PC-3 (cell line): ENCODE measurements around the gene DENND11. TPM values are rescaled to one million over a fixed set of nuclear protein-coding genes. Genes with fewer than 3 reads are reported as not detected.

Source experiments
- ATAC-seq: fragments of 200-7000 bp; cut with Tn5 transposase; 2 replicates; pipeline ENCODE4 v1.9.1; 2020; ENCODE audit warnings: mild to moderate bottlenecking, moderate library complexity
- BruUV-seq: library from RNA; stranded (reverse); fragments of 400-500 nt; replicated peaks from 2 replicates; lab custom pipeline; 2021; lab: Mats Ljungman, UMichigan
- CTCF ChIA-PET: fragments of 300-600 bp; sonication (Branson Sonifier 250); formaldehyde crosslinking; loops from one replicate; lab custom pipeline; 2022; ENCODE audit warnings: antibody characterized with exemption; lab: Charles Lee
- POLR2A ChIA-PET: fragments of 300-600 bp; sonication (Branson Sonifier 250); formaldehyde crosslinking; loops from one replicate; lab custom pipeline; 2022; ENCODE audit warnings: antibody characterized with exemption; ENCODE audit not compliant: unreplicated experiment; lab: Charles Lee
- DNase-seq: peaks from one replicate; pipeline ENCODE4 v3.0.0-alpha.2; 2015
- H2AFZ ChIP-seq: fragments of 300-600 bp; sonication (generic); 2 replicates; pipeline ENCODE4 v1.6.0; 2016; ENCODE audit warnings: antibody characterized with exemption, low read length
- H3F3A ChIP-seq: fragments of 300-600 bp; sonication (generic); one replicate; pipeline ENCODE4 v1.6.0; 2017; ENCODE audit warnings: antibody characterized with exemption, low read length, control low read depth, mild to moderate bottlenecking; ENCODE audit not compliant: unreplicated experiment
- H3K27ac ChIP-seq: fragments of 300-600 bp; sonication (generic); 2 replicates; pipeline ENCODE4 v1.5.1; 2016; ENCODE audit warnings: mild to moderate bottlenecking, low read length
- H3K27me3 ChIP-seq: fragments of 300-600 bp; sonication (generic); 2 replicates; pipeline ENCODE4 v1.6.1; 2016; ENCODE audit warnings: low read length, mixed read lengths
- H3K36me3 ChIP-seq: fragments of 300-600 bp; sonication (generic); 2 replicates; pipeline ENCODE4 v1.6.1; 2016; ENCODE audit warnings: low read depth, mixed run types, low read length, mixed read lengths
- H3K4me1 ChIP-seq: fragments of 300-600 bp; sonication (generic); 2 replicates; pipeline ENCODE4 v1.5.1; 2016; ENCODE audit warnings: low read length; ENCODE audit not compliant: insufficient read depth
- H3K4me2 ChIP-seq: fragments of 300-600 bp; sonication (generic); 2 replicates; pipeline ENCODE4 v1.6.0; 2016; ENCODE audit warnings: low read length
- H3K4me3 ChIP-seq: fragments of 300-600 bp; sonication (generic); 2 replicates; pipeline ENCODE4 v1.5.1; 2016; ENCODE audit warnings: mild to moderate bottlenecking, low read length, mixed read lengths
- H3K79me2 ChIP-seq: fragments of 300-600 bp; sonication (generic); 2 replicates; pipeline ENCODE4 v1.6.1; 2017; ENCODE audit warnings: low read length, mixed read lengths
- H3K9ac ChIP-seq: fragments of 300-600 bp; sonication (generic); 2 replicates; pipeline ENCODE4 v1.6.0; 2016; ENCODE audit warnings: mild to moderate bottlenecking, low read length
- H3K9me2 ChIP-seq: fragments of 300-600 bp; sonication (generic); replicated peaks from 2 replicates; pipeline ENCODE4 v1.6.1; 2016; ENCODE audit warnings: mixed run types, low read length, mixed read lengths
- H3K9me3 ChIP-seq: fragments of 300-600 bp; sonication (generic); 2 replicates; pipeline ENCODE4 v1.6.1; 2016; ENCODE audit warnings: low read length, mixed read lengths
- H4K20me1 ChIP-seq: fragments of 300-600 bp; sonication (generic); 2 replicates; pipeline ENCODE4 v1.6.1; 2016; ENCODE audit warnings: low read length, mixed read lengths
- EZH2 ChIP-seq: fragments of 300-600 bp; sonication (generic); IDR thresholded peaks from one replicate; pipeline ENCODE4 v1.6.1; 2017; ENCODE audit warnings: antibody characterized with exemption, mild to moderate bottlenecking, low read length; ENCODE audit not compliant: unreplicated experiment
- EZH2phosphoT487 ChIP-seq: fragments of 300-600 bp; sonication (generic); IDR thresholded peaks from 2 replicates; pipeline ENCODE4 v1.6.1; 2018; ENCODE audit warnings: mild to moderate bottlenecking, antibody characterized with exemption, low read length, borderline replicate concordance
- intact Hi-C: fragments of 100-400 bp; cut with micrococcal nuclease; formaldehyde crosslinking; loops from 2 replicates; pipeline ENCODE4 v1.9.0; 2023
- total RNA-seq: library from RNA; depleted of rRNA; stranded (reverse); fragments of >200 nt; gene quantifications from 2 replicates; pipeline ENCODE4 v1.2.3, GENCODE V29; 2014
- TF ChIP-seq, protein P1 (sequence below): fragments of 300-600 bp; sonication (generic); conservative IDR thresholded peaks from 2 replicates; pipeline ENCODE4 v1.5.1; 2017; ENCODE audit warnings: antibody characterized with exemption, low read depth, mild to moderate bottlenecking, low read length

Gene DENND11
- total RNA-seq, 1 experiment from 2014 or later = 6.7 TPM

DNA sequence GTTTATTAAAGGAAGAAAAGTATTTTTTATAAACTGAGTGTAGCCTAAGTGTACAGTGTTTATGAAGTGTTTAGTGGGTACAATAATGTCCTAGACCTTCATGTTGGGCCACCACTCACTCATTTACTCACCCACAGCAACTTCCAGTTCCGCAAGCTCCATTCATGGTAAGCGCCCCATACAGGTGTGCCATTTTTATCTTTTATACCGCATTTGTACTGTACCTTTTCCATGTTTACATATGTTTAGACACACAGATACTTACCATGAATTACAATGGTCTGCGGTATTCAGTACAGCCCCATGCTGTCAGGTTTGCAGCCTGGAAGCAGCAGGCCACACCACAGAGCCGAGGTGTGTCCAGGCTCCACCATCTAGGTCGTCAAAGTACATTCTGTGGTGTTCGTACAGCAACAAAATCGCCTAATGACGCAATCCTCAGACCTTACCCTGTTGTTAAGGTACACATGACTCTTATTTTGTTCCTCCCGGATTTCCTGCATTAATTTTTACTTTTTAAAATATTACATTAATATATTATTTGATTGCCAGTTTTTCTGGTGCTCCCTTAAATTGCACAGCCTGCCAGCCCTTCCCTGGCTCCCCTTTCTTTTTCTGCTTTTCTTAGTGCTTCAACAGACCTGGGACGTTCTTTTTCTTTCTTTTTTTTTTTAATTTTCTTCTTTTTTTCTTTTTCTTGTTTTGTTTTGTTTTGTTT is 35.3 kb upstream of the DENND11 start:
- H3K4me1 ChIP-seq = peaks cover 20% of the 10 kb centered on the region
- H4K20me1 ChIP-seq = no peaks in the 10 kb centered on the region
- peak; percentile 27 for ATAC-seq
- H3K9ac ChIP-seq = peak overlapping the region; percentile 83
- peak; percentile 8 for DNase-seq
- peak overlapping the region; percentile 84 for H2AFZ ChIP-seq
- BruUV-seq = TSS peak; percentile 77
- H3K4me3 ChIP-seq = peak overlapping the region; percentile 94
- no peaks in the 10 kb centered on the region for H3F3A ChIP-seq
- peaks cover 40% of the 10 kb centered on the region for H3K79me2 ChIP-seq
- no peaks in the 10 kb centered on the region for H3K9me2 ChIP-seq
- H3K4me2 ChIP-seq = peak overlapping the region; percentile 81
- H3K27ac ChIP-seq = peak overlapping the region; percentile 55
- peaks cover 23% of the 10 kb centered on the region for H3K36me3 ChIP-seq
- H3K27me3 ChIP-seq = no peaks in the 10 kb centered on the region
- no peaks in the 10 kb centered on the region for H3K9me3 ChIP-seq
- intact Hi-C loops = loop anchor here (5.0 kb wide), 1 partner anchor 180 kb away; no protein-coding TSS in a partner anchor
- no peak for TF ChIP-seq EZH2
- TF ChIP-seq, protein P1, sequence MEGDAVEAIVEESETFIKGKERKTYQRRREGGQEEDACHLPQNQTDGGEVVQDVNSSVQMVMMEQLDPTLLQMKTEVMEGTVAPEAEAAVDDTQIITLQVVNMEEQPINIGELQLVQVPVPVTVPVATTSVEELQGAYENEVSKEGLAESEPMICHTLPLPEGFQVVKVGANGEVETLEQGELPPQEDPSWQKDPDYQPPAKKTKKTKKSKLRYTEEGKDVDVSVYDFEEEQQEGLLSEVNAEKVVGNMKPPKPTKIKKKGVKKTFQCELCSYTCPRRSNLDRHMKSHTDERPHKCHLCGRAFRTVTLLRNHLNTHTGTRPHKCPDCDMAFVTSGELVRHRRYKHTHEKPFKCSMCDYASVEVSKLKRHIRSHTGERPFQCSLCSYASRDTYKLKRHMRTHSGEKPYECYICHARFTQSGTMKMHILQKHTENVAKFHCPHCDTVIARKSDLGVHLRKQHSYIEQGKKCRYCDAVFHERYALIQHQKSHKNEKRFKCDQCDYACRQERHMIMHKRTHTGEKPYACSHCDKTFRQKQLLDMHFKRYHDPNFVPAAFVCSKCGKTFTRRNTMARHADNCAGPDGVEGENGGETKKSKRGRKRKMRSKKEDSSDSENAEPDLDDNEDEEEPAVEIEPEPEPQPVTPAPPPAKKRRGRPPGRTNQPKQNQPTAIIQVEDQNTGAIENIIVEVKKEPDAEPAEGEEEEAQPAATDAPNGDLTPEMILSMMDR = no peak
- no peak for TF ChIP-seq EZH2phosphoT487
- CTCF ChIA-PET = interaction anchor here (0.5 to 1.4 kb wide), 8 partner anchors 7 to 88 kb away, joined by 3 to 39 read pairs (median 5); no protein-coding TSS in a partner anchor
- POLR2A ChIA-PET = interaction anchor here (0.6 to 1.3 kb wide), 4 partner anchors 35 to 97 kb away, joined by 3 to 10 read pairs (median 8); partner anchors contain the start of gene DENND11

DNA sequence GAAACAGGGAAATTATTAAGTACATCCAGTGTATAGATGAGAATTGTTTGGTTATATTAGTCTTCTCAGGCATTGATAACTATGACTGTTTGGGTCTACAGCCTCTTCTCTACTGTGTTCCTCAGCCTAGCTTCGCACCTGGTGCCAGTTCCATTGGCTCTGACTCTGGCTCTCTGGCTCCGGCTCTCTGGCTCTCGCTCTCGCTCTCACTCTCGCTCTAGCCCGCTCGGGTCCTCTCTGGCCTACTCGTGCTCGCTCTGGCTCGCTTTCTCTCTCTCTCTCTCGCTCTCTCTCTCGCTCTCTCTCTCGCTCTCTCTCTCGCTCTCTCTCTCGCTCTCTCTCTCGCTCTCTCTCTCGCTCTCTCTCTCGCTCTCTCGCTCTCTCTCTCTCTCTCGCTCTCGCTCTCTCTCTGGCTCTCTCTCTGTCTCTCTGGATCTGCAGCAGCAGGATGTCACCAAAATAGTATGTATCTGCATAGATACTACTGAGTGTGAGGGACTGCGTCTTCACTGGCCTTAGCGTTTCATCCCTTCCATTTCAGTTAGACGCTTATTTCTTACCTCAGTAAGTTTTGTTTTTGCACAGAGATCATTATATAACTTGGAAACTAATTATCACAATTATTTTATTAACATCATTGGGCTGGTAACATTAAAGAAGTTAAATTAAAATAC is 29.6 kb upstream of the DENND11 start:
- no TSS peak for BruUV-seq
- no peaks in the 10 kb centered on the region for H4K20me1 ChIP-seq
- TF ChIP-seq EZH2 = no peak
- no peaks in the 10 kb centered on the region for H3K27me3 ChIP-seq
- CTCF ChIA-PET = no interaction called here
- POLR2A ChIA-PET = no interaction called here
- H3K9me2 ChIP-seq = no peaks in the 10 kb centered on the region
- no peak overlapping the region for H3K9ac ChIP-seq
- DNase-seq (no peak), ATAC-seq (no peak)
- H3K36me3 ChIP-seq = no peaks in the 10 kb centered on the region
- H3K4me3 ChIP-seq = no peak overlapping the region
- H3K9me3 ChIP-seq = no peaks in the 10 kb centered on the region
- no peak overlapping the region for H3K27ac ChIP-seq
- H2AFZ ChIP-seq = no peak overlapping the region
- no peaks in the 10 kb centered on the region for H3K79me2 ChIP-seq
- peaks cover under 1% of the 10 kb centered on the region; the same call in 1 of the 2 replicates for H3K4me1 ChIP-seq
- H3K4me2 ChIP-seq = no peak overlapping the region
- intact Hi-C loops = loop anchor here (1.0 kb wide), 1 partner anchor 79 kb away; no protein-coding TSS in a partner anchor
- no peaks in the 10 kb centered on the region for H3F3A ChIP-seq

DNA sequence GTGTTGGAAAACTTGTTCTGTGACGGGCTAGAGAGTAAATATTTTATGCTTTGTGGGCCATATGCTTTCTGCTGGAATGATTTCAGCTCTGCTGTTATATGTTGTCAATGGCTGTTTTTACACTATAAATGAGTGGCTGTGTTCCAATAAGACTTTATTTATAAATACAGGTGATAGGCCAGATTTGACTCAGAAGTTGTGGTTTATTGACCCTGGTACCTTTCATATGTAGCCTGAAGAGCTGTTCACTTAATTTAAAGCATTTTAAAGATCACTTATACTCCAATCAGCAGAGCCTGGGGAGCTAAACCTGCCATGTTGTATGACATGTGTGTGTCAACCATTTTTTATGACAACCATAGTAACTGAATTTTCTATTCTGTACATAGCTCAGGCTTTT is 27.1 kb upstream of the DENND11 start:
- Histone ChIP-seq H3F3A (no peaks in the 10 kb centered on the region), H3K4me2 (no peak overlapping the region), H3K9ac (no peak overlapping the region), H3K27ac (no peak overlapping the region), H3K79me2 (no peaks in the 10 kb centered on the region), H4K20me1 (no peaks in the 10 kb centered on the region), H3K27me3 (peaks cover 10% of the 10 kb centered on the region; the same call in 1 of the 2 replicates), H3K4me1 (no peaks in the 10 kb centered on the region), H3K9me2 (no peaks in the 10 kb centered on the region), H3K9me3 (no peaks in the 10 kb centered on the region), H2AFZ (no peak overlapping the region), H3K4me3 (no peak overlapping the region), H3K36me3 (no peaks in the 10 kb centered on the region)
- no peak for DNase-seq
- intact Hi-C loops = no loop called here
- ChIA-PET CTCF (no interaction called here), POLR2A (interaction anchor here (0.6 kb wide), 1 partner anchor 50 kb away, joined by 4 read pairs; no protein-coding TSS in a partner anchor)
- TF ChIP-seq EZH2phosphoT487 (no peak), EZH2 (no peak)
- TF ChIP-seq, protein P1 = no peak
- ATAC-seq = no peak
- no TSS peak for BruUV-seq
